GM12878 (cell line): ENCODE measurements around the gene TGFB1. TPM values are rescaled to one million over a fixed set of nuclear protein-coding genes. Genes with fewer than 3 reads are reported as not detected.
A peak's percentile ranks its signal among the peaks of the same experiment; 100 is the strongest.

ENCODE experiments used
- ATAC-seq: fragments of 200-7000 bp; cut with Tn5 transposase; 3 replicates; pipeline ENCODE4 v1.9.1; 2020; ENCODE audit warnings: mild to moderate bottlenecking, moderate library complexity
- BruUV-seq: library from RNA; stranded (reverse); fragments of 400-500 nt; replicated peaks from 2 replicates; lab custom pipeline; 2021; lab: Mats Ljungman, UMichigan
- CTCF ChIA-PET: fragments of 300-600 bp; sonication (Branson Sonifier 250); formaldehyde crosslinking; extraction: SDS; loops from one replicate; lab custom pipeline; 2021; ENCODE audit warnings: inconsistent platforms; lab: Yijun Ruan, JAX
- POLR2A ChIA-PET: fragments of 350-600 bp; formaldehyde crosslinking; extraction: SDS; loops from one replicate; lab custom pipeline; 2021; ENCODE audit warnings: inconsistent platforms; lab: Charles Lee
- RAD21 ChIA-PET: fragments of 300-600 bp; sonication (Branson Sonifier 250); formaldehyde crosslinking; loops from one replicate; lab custom pipeline; 2023; ENCODE audit warnings: antibody characterized with exemption; ENCODE audit not compliant: unreplicated experiment; lab: Charles Lee
- SMC1A ChIA-PET: fragments of 300-600 bp; sonication (Branson Sonifier 250); formaldehyde crosslinking; loops from one replicate; lab custom pipeline; 2023; ENCODE audit not compliant: unreplicated experiment, uncharacterized antibody; lab: Charles Lee
- DNase-seq: peaks from one replicate; pipeline ENCODE4 v3.0.0-alpha.2; 2011; ENCODE audit warnings: low read depth, low spot score
- FAIRE-seq: peaks from 3 replicates; lab custom pipeline; 2011; peaks lifted over from hg19 to GRCh38; lab: Jason Lieb, UNC
- H2AFZ ChIP-seq: 2 replicates; pipeline ENCODE4 v1.6.0; 2011; ENCODE audit warnings: low read depth, low read length, control low read depth; ENCODE audit not compliant: control insufficient read depth
- H3K27ac ChIP-seq: 2 replicates; pipeline ENCODE4 v1.5.1; 2011; ENCODE audit warnings: control low read depth; ENCODE audit not compliant: control insufficient read depth, insufficient read depth
- H3K27me3 ChIP-seq, 2 experiments: replicated peaks in 1 of 2; 2 replicates each; pipeline versions ENCODE4 v1.6.0 to v1.6.1; 2011; ENCODE audit warnings: low read length in 1 of 2; ENCODE audit not compliant: control insufficient read depth in 2 of 2, insufficient read depth in 2 of 2
- H3K36me3 ChIP-seq, 2 experiments: 2 replicates each; pipeline ENCODE4 v1.5.1; 2011; ENCODE audit warnings: low read length in 1 of 2; ENCODE audit not compliant: control insufficient read depth in 2 of 2, insufficient read depth in 2 of 2
- H3K4me1 ChIP-seq: 2 replicates; pipeline ENCODE4 v1.6.1; 2011; ENCODE audit warnings: mild to moderate bottlenecking, low read length, moderate library complexity, mixed read lengths; ENCODE audit not compliant: control insufficient read depth, insufficient read depth
- H3K4me2 ChIP-seq: 2 replicates; pipeline ENCODE4 v1.6.0; 2011; ENCODE audit warnings: control low read depth; ENCODE audit not compliant: control insufficient read depth, insufficient read depth
- H3K4me3 ChIP-seq: fragments of 200-600 bp; sonication (generic); 2 replicates; pipeline ENCODE4 v1.5.1; 2016
- H3K79me2 ChIP-seq: 2 replicates; pipeline ENCODE4 v1.6.0; 2011; ENCODE audit warnings: low read length; ENCODE audit not compliant: control insufficient read depth, insufficient read depth
- H3K9ac ChIP-seq: 2 replicates; pipeline ENCODE4 v1.8.0; 2011; ENCODE audit warnings: low read length, control low read depth, mixed read lengths; ENCODE audit not compliant: control insufficient read depth, insufficient read depth
- H3K9me3 ChIP-seq: replicated peaks from 3 replicates; pipeline ENCODE4 v1.5.1; 2011; ENCODE audit warnings: mild to moderate bottlenecking, low read length; ENCODE audit not compliant: control insufficient read depth, insufficient read depth
- H4K20me1 ChIP-seq: 2 replicates; pipeline ENCODE4 v1.6.0; 2011; ENCODE audit not compliant: control insufficient read depth, insufficient read depth
- PML ChIP-seq: IDR thresholded peaks from 2 replicates; pipeline ENCODE4 v1.6.1; 2012; ENCODE audit warnings: low read length, inconsistent platforms
- SIX5 ChIP-seq: IDR thresholded peaks from 2 replicates; pipeline ENCODE4 v1.6.1; 2011; ENCODE audit warnings: mild to moderate bottlenecking, low read depth, low read length, moderate library complexity; ENCODE audit not compliant: severe bottlenecking
- SPI1 ChIP-seq: IDR thresholded peaks from 2 replicates; pipeline ENCODE4 v1.6.1; 2011; ENCODE audit warnings: low read depth, mild to moderate bottlenecking, low read length, moderate library complexity, borderline replicate concordance; ENCODE audit not compliant: insufficient read depth
- WGBS: methylation state at CpG from one replicate; pipeline ENCODE4 v1.1.6; 2016; ENCODE audit warnings: low lambda C conversion rate; ENCODE audit not compliant: insufficient replicate concordance, insufficient coverage; ENCODE audit errors: missing lambda C conversion rate; 5-methylcytosine and 5-hydroxymethylcytosine counted together
- in situ Hi-C: fragments of 300-500 bp; cut with MboI; formaldehyde crosslinking; loops from 9 replicates; pipeline ENCODE4 v1.14.3; 2018; ENCODE audit warnings: mixed read lengths
- intact Hi-C: fragments of 100-400 bp; cut with micrococcal nuclease; formaldehyde crosslinking; loops from one replicate; pipeline ENCODE4 v1.14.2; 2022; ENCODE audit not compliant: unreplicated experiment
- polyA plus RNA-seq, 11 experiments: library from polyadenylated mRNA; depleted of rRNA in 4 of 11; unstranded in 6 of 11; stranded (reverse) in 5 of 11; fragments of >200 nt; fragmentation: Nextera tagmentation in 4 of 11; fragmentation: Illumina TruSeq in 1 of 11; extraction: Ambion mirVana in 4 of 11; extraction: Trizol in 1 of 11; gene quantifications; 1 replicate in 1 of 11; 2 replicates in 10 of 11; pipeline versions ENCODE4 v1.2.1 to v1.2.3, GENCODE V29; 2011 to 2016; ENCODE audit warnings: inconsistent platforms in 2 of 11, missing spikeins in 2 of 11, low read depth in 1 of 11
- total RNA-seq, 4 experiments: library from RNA; depleted of rRNA in 3 of 4; stranded (reverse); fragments of >200 nt in 3 of 4; fragmentation: Illumina TruSeq in 1 of 4; extraction: Trizol in 1 of 4; gene quantifications; 2 replicates each; pipeline versions ENCODE4 v1.2.1 to v1.2.3, GENCODE V29; 2013 to 2021
- TF ChIP-seq, protein P1 (sequence below): fragments of 450-650 bp; IDR thresholded peaks from 2 replicates; pipeline ENCODE4 v1.6.1; 2017; ENCODE audit warnings: borderline replicate concordance
- TF ChIP-seq, protein P2 (sequence below): IDR thresholded peaks from 2 replicates; pipeline ENCODE4 v1.6.1; 2011; ENCODE audit warnings: low read depth, low read length, improper control_type of control experiment, borderline replicate concordance
- TF ChIP-seq, protein P3 (sequence below), 3 experiments: IDR thresholded peaks in 2 of 3; conservative IDR thresholded peaks in 1 of 3; 2 replicates each; pipeline ENCODE4 v1.5.1; 2011; ENCODE audit warnings: low read depth in 3 of 3, low read length in 3 of 3, mild to moderate bottlenecking in 3 of 3, control low read depth in 2 of 3, moderate library complexity in 2 of 3, inconsistent platforms in 1 of 3, mixed read lengths in 1 of 3; ENCODE audit not compliant: control insufficient read depth in 2 of 3, insufficient read depth in 1 of 3; ENCODE audit errors: extremely low read depth in 1 of 3

The TGFB1 gene
- total and polyA plus RNA-seq, 10 of the 15 experiments (the other 5 are each of a cell fraction or from before 2014, with no cell fraction given) = 0.23 to 120 (median 10.9) TPM

DNA sequence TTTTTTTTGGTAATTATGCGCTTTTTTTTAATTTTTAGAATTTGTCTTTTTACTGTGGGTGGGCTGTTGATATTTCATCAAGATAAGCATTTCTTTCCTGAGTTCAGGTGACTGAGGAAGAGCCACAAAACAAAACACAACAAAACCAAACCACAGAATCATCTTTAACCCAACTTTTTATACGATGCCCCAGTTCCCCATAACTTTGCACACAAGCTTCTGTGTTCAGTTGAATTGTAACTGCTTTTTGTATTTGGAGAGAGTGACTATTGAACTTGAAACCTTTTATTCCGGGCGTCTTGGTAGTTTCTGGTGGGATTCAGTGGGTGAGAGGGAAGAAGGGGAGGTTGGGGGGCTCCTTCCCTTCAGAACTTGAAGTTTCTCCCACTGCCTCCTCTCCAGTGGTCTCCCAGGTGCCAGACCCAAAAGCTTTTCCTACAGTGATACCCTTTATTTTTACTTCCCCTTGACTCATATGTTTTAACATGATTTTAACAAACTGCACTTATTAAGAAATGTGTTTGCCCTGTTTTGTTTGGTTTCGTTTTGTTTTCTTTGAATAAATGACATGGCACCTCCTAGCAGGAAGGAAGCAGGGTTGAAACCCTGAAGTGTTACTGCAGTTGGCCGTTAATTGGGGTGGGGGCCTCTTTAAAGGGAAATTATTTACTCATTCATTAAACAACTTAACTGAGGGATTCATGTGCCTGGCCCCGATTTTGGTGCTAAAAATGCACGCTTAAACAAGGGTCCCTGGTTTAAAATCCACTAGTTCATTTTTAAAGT, 46.4 kb downstream of the TGFB1 start:
- FAIRE-seq = no peak
- Histone ChIP-seq H3K9ac (peak overlapping the region; percentile 99), H3K4me1 (peaks cover 50% of the 10 kb centered on the region), H3K27me3 (no peaks in the 10 kb centered on the region), H3K4me2 (peak overlapping the region; percentile 92), H3K4me3 (no peak overlapping the region), H2AFZ (no peak overlapping the region), H3K27ac (peak overlapping the region; percentile 97), H3K36me3 (peaks cover 26 to 38% of the 10 kb centered on the region in 2 experiments), H4K20me1 (no peaks in the 10 kb centered on the region), H3K9me3 (no peaks in the 10 kb centered on the region), H3K79me2 (peaks cover 31% of the 10 kb centered on the region)
- 29% methylated on average over 8 of the region's 8 CpGs for WGBS
- no peak for ATAC-seq
- DNase-seq = no peak
- intact Hi-C loops = no loop called here
- SMC1A ChIA-PET = interaction anchor here (0.9 to 4.0 kb wide), 5 partner anchors 10 to 103 kb away, joined by 3 to 36 read pairs (median 17); partner anchors contain the start of genes B9D2 and HNRNPUL1
- in situ Hi-C loops = no loop called here
- RAD21 ChIA-PET = interaction anchor here (0.6 to 4.8 kb wide), 9 partner anchors 10 to 136 kb away, joined by 3 to 42 read pairs (median 8); partner anchors contain the start of genes B9D2, ERICH4 and HNRNPUL1
- TSS peak; percentile 42 for BruUV-seq
- CTCF ChIA-PET = interaction anchor here (0.6 to 7.2 kb wide), 17 partner anchors 9 to 142 kb away, joined by 3 to 84 read pairs (median 6); partner anchors contain the start of genes B9D2, DMAC2 and HNRNPUL1
- POLR2A ChIA-PET = interaction anchor here (1.0 to 2.1 kb wide), 4 partner anchors 14 to 103 kb away, joined by 3 to 13 read pairs (median 4); partner anchors contain the start of gene HNRNPUL1
- TF ChIP-seq, protein P1, sequence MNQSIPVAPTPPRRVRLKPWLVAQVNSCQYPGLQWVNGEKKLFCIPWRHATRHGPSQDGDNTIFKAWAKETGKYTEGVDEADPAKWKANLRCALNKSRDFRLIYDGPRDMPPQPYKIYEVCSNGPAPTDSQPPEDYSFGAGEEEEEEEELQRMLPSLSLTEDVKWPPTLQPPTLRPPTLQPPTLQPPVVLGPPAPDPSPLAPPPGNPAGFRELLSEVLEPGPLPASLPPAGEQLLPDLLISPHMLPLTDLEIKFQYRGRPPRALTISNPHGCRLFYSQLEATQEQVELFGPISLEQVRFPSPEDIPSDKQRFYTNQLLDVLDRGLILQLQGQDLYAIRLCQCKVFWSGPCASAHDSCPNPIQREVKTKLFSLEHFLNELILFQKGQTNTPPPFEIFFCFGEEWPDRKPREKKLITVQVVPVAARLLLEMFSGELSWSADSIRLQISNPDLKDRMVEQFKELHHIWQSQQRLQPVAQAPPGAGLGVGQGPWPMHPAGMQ = no peak
- TF ChIP-seq, protein P2, sequence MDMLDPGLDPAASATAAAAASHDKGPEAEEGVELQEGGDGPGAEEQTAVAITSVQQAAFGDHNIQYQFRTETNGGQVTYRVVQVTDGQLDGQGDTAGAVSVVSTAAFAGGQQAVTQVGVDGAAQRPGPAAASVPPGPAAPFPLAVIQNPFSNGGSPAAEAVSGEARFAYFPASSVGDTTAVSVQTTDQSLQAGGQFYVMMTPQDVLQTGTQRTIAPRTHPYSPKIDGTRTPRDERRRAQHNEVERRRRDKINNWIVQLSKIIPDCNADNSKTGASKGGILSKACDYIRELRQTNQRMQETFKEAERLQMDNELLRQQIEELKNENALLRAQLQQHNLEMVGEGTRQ = no peak
- peak; percentile 33; the same call in 1 of the 2 replicates for TF ChIP-seq SPI1
- TF ChIP-seq PML = 0 out of 2 replicates have a peak, but pooled peaks have one; percentile 27
- TF ChIP-seq, protein P3, sequence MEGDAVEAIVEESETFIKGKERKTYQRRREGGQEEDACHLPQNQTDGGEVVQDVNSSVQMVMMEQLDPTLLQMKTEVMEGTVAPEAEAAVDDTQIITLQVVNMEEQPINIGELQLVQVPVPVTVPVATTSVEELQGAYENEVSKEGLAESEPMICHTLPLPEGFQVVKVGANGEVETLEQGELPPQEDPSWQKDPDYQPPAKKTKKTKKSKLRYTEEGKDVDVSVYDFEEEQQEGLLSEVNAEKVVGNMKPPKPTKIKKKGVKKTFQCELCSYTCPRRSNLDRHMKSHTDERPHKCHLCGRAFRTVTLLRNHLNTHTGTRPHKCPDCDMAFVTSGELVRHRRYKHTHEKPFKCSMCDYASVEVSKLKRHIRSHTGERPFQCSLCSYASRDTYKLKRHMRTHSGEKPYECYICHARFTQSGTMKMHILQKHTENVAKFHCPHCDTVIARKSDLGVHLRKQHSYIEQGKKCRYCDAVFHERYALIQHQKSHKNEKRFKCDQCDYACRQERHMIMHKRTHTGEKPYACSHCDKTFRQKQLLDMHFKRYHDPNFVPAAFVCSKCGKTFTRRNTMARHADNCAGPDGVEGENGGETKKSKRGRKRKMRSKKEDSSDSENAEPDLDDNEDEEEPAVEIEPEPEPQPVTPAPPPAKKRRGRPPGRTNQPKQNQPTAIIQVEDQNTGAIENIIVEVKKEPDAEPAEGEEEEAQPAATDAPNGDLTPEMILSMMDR (IDR thresholded peaks at IDR 0.05 in 2 of 3, conservative IDR thresholded peaks at IDR 0.05 in 1 of 3; ENCODE audit: control insufficient read depth in 2 of 3, extremely low read depth in 1 of 3, insufficient read depth in 1 of 3, low read depth in 3 of 3, low read length in 3 of 3) = no peak
- no peak for TF ChIP-seq SIX5
- TF ChIP-seq, all 136 proteins: peak for 2
